CD14-positive monocyte (primary cell): ENCODE results near the gene TNS4. TPM values are rescaled to one million over a fixed set of nuclear protein-coding genes. Genes with fewer than 3 reads are reported as not detected.

ENCODE experiments used
- DNase-seq, 3 donors: peaks; one replicate each; pipeline ENCODE4 v3.0.0-alpha.2; 2011 to 2022
- H2AFZ ChIP-seq: 2 replicates; pipeline ENCODE4 v1.6.0; 2012; ENCODE audit warnings: mild to moderate bottlenecking, low read depth, low read length, inconsistent platforms; ENCODE audit not compliant: insufficient read depth, poor library complexity, severe bottlenecking
- H3K27ac ChIP-seq, 2 donors: 1 replicate in 1 of 2; 2 replicates in 1 of 2; pipeline ENCODE4 v1.5.1; 2012 to 2013; ENCODE audit warnings: low read length in 2 of 2, control low read depth in 1 of 2, inconsistent platforms in 1 of 2, low read depth in 1 of 2, mild to moderate bottlenecking in 1 of 2
- H3K27me3 ChIP-seq, 2 donors: one replicate each; pipeline versions ENCODE4 v1.6.0 to v1.6.1; 2011 to 2013; ENCODE audit warnings: low read length in 2 of 2; ENCODE audit not compliant: control insufficient read depth in 2 of 2, insufficient read depth in 2 of 2
- H3K36me3 ChIP-seq, 2 donors: replicated peaks in 1 of 2; 1 replicate in 1 of 2; 2 replicates in 1 of 2; pipeline versions ENCODE4 v1.5.1 to v1.6.1; 2012 to 2013; ENCODE audit warnings: low read length in 2 of 2, control low read depth in 1 of 2, inconsistent platforms in 1 of 2, mild to moderate bottlenecking in 1 of 2; ENCODE audit not compliant: insufficient read depth in 2 of 2, control insufficient read depth in 1 of 2
- H3K4me1 ChIP-seq, 2 donors: 1 replicate in 1 of 2; 2 replicates in 1 of 2; pipeline versions ENCODE4 v1.5.1 to v1.6.1; 2012 to 2013; ENCODE audit warnings: low read length in 2 of 2, control low read depth in 1 of 2, inconsistent platforms in 1 of 2, mild to moderate bottlenecking in 1 of 2, moderate library complexity in 1 of 2; ENCODE audit not compliant: insufficient read depth in 2 of 2, control insufficient read depth in 1 of 2
- H3K4me2 ChIP-seq: replicated peaks from 2 replicates; pipeline ENCODE3; 2012; ENCODE audit warnings: low read length, moderate library complexity, mild to moderate bottlenecking; ENCODE audit not compliant: poor library complexity, severe bottlenecking; ENCODE audit errors: extremely low read depth
- H3K4me3 ChIP-seq, 3 experiments: fragments of 200-600 bp in 1 of 3; sonication (generic) in 1 of 3; replicated peaks in 1 of 3; 1 replicate in 2 of 3; 2 replicates in 1 of 3; pipeline ENCODE4 v1.5.1; 2011 to 2013; ENCODE audit warnings: low read length in 3 of 3, mild to moderate bottlenecking in 3 of 3, control low read depth in 2 of 3, low read depth in 2 of 3, inconsistent platforms in 1 of 3, moderate library complexity in 1 of 3
- H3K79me2 ChIP-seq: 2 replicates; pipeline ENCODE4 v1.6.0; 2012; ENCODE audit warnings: mild to moderate bottlenecking, control low read depth, inconsistent platforms, low read length, moderate library complexity; ENCODE audit not compliant: insufficient read depth
- H3K9ac ChIP-seq: 2 replicates; pipeline ENCODE4 v1.6.0; 2017; ENCODE audit warnings: low read length, mild to moderate bottlenecking; ENCODE audit not compliant: insufficient read depth, poor library complexity, severe bottlenecking
- H3K9me3 ChIP-seq, 2 donors: replicated peaks in 1 of 2; 1 replicate in 1 of 2; 2 replicates in 1 of 2; pipeline versions ENCODE4 v1.5.1 to v1.6.1; 2012 to 2013; ENCODE audit warnings: low read length in 2 of 2, control low read depth in 1 of 2; ENCODE audit not compliant: control insufficient read depth in 1 of 2, insufficient read depth in 1 of 2
- H4K20me1 ChIP-seq: 2 replicates; pipeline ENCODE4 v1.6.0; 2012; ENCODE audit warnings: mild to moderate bottlenecking, low read length, control low read depth, moderate library complexity; ENCODE audit not compliant: insufficient read depth
- H3K27ac Mint-ChIP-seq, 7 donors: one replicate each; pipeline ENCODE4 v1.8.0; 2020; ENCODE audit warnings: mild to moderate bottlenecking in 7 of 7, mixed read lengths in 7 of 7, moderate library complexity in 6 of 7, inconsistent platforms in 2 of 7
- H3K27me3 Mint-ChIP-seq, 3 donors: one replicate each; pipeline ENCODE4 v1.8.0; 2021 to 2022; ENCODE audit warnings: low read depth in 3 of 3, mild to moderate bottlenecking in 3 of 3, mixed read lengths in 3 of 3, moderate library complexity in 3 of 3, inconsistent platforms in 1 of 3
- H3K36me3 Mint-ChIP-seq, 2 donors: one replicate each; pipeline ENCODE4 v1.8.0; 2020; ENCODE audit warnings: mixed read lengths in 2 of 2, inconsistent platforms in 1 of 2, mild to moderate bottlenecking in 1 of 2
- H3K4me1 Mint-ChIP-seq: one replicate; pipeline ENCODE4 v1.8.0; 2020; ENCODE audit warnings: mild to moderate bottlenecking, mixed read lengths
- H3K4me3 Mint-ChIP-seq, 2 donors: one replicate each; pipeline ENCODE4 v1.8.0; 2020; ENCODE audit warnings: mild to moderate bottlenecking in 2 of 2, mixed read lengths in 2 of 2, moderate library complexity in 1 of 2
- H3K9me3 Mint-ChIP-seq, 7 donors: one replicate each; pipeline ENCODE4 v1.8.0; 2020 to 2022; ENCODE audit warnings: mixed read lengths in 7 of 7, mild to moderate bottlenecking in 6 of 7, moderate library complexity in 6 of 7, inconsistent platforms in 2 of 7
- WGBS: methylation state at CpG from one replicate; pipeline ENCODE4 v1.1.5; 2013; ENCODE audit warnings: missing lambda C conversion rate; ENCODE audit not compliant: insufficient coverage; 5-methylcytosine and 5-hydroxymethylcytosine counted together
- intact Hi-C, 2 donors: fragments of 100-400 bp; cut with micrococcal nuclease; formaldehyde crosslinking; loops; one replicate each; pipeline versions ENCODE4 v1.15.0 to v1.15.1; 2023
- polyA plus RNA-seq, 3 donors: library from polyadenylated mRNA; depleted of rRNA in 1 of 3; unstranded in 2 of 3; stranded (reverse) in 1 of 3; fragments of 300-500 nt in 2 of 3; fragments of >200 nt in 1 of 3; fragmentation: Illumina TruSeq in 2 of 3; gene quantifications; 1 replicate in 2 of 3; 2 replicates in 1 of 3; pipeline ENCODE4 v1.2.3, GENCODE V29; 2012 to 2021
- TF ChIP-seq, protein P1 (sequence below): fragments of 200-600 bp; IDR thresholded peaks from one replicate; pipeline ENCODE4 v1.8.0; 2022; ENCODE audit warnings: antibody characterized with exemption, mild to moderate bottlenecking

Gene TNS4
- polyA plus RNA-seq, 3 donors: not detected

DNA sequence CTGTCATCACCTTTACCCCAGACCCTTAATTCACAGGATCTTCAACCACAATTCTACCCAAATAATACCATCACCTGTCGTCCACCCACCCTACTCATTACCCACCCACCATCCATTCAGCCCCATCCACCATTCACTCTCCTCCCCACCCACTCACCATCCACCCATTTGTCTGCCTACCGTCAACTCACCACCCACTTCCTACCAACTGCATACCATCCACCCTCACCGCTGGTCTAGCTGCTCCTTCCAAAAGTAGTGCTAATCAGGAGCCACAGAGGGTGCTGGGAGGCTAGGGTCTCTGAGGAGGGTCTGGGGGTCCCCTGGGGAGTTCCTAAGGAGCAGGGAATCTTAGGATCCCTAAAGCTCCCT lies 70.2 kb downstream of the TNS4 start:
- Histone ChIP-seq H3K36me3 (no peaks in the 10 kb centered on the region), H3K4me3 (no peak overlapping the region), H3K9me3 (no peaks in the 10 kb centered on the region), H3K4me1 (no peaks in the 10 kb centered on the region), H3K27me3 (no peaks in the 10 kb centered on the region), H3K9ac (no peak overlapping the region), H3K79me2 (no peaks in the 10 kb centered on the region), H3K27ac (no peak overlapping the region), H4K20me1 (no peaks in the 10 kb centered on the region), H3K4me2 (no peak overlapping the region), H2AFZ (no peak overlapping the region)
- Mint-ChIP-seq H3K36me3 (no peaks in the 10 kb centered on the region), H3K4me1 (peaks cover 8% of the 10 kb centered on the region), H3K27me3 (peaks cover 0 to 4% (median 3%) of the 10 kb centered on the region in 3 donors), H3K4me3 (no peak overlapping the region), H3K9me3 (no peaks in the 10 kb centered on the region), H3K27ac (no peak overlapping the region)
- TF ChIP-seq, protein P1, sequence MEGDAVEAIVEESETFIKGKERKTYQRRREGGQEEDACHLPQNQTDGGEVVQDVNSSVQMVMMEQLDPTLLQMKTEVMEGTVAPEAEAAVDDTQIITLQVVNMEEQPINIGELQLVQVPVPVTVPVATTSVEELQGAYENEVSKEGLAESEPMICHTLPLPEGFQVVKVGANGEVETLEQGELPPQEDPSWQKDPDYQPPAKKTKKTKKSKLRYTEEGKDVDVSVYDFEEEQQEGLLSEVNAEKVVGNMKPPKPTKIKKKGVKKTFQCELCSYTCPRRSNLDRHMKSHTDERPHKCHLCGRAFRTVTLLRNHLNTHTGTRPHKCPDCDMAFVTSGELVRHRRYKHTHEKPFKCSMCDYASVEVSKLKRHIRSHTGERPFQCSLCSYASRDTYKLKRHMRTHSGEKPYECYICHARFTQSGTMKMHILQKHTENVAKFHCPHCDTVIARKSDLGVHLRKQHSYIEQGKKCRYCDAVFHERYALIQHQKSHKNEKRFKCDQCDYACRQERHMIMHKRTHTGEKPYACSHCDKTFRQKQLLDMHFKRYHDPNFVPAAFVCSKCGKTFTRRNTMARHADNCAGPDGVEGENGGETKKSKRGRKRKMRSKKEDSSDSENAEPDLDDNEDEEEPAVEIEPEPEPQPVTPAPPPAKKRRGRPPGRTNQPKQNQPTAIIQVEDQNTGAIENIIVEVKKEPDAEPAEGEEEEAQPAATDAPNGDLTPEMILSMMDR: no peak
- intact Hi-C loops: no loop called here
- DNase-seq: no peak
- 100% methylated on average over 1 of the region's 3 CpGs for WGBS

DNA sequence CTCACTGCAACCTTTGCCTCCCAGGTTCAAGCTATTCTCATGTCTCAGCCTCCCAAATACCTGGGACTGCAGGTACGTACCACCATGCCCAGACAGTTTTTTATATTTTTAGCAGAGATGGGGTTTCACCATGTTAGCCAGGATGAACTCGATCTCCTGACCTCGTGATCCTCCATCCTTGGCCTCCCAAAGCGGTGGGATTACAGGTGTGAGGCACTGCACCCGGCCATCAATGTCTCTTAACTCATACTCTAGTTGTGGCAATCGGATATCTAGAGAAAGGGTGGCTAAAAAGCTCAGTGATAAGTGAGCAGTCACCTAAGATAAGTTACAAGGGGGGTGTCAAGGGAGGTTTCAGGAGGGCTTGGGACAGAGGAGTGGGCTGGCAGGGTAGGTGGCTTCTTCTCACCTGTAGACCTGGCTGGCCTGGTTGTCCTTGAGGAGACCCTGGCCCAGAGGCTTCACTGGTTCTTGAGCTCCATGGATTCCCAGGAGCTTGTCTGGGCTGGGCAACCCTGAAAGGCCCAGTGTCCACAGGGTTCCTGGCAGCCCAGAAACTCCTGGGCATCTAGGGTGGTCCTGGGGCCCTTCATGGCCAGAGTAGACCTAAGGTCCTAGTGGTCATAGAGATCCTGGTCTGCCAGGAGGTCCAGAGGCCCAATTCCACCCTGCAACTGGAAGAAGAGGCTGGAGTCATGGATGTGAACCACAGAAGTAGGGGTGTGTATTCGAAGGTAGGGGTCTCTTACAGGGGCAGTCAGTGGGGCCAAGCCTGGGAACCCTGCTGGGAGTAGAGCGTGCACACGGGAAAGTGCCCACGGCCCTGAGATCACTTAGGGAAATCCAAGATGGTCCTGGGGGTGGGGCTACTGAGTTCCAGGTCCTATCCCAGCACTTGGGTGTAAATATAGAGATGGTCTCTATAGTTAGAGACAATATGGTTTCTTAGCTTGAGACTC lies 70.9 kb downstream of the TNS4 start:
- H3K27ac Mint-ChIP-seq: peak overlapping the region in 1 of 7 donors; percentile 50
- Histone ChIP-seq H3K27ac (no peak overlapping the region), H3K4me1 (no peaks in the 10 kb centered on the region), H3K9ac (no peak overlapping the region), H3K79me2 (no peaks in the 10 kb centered on the region), H2AFZ (no peak overlapping the region), H3K4me2 (no peak overlapping the region), H3K36me3 (no peaks in the 10 kb centered on the region), H3K9me3 (no peaks in the 10 kb centered on the region), H4K20me1 (no peaks in the 10 kb centered on the region), H3K27me3 (no peaks in the 10 kb centered on the region), H3K4me3 (no peak overlapping the region)
- no peak overlapping the region for H3K4me3 Mint-ChIP-seq
- no peak for DNase-seq
- peaks cover 0 to 4% (median 3%) of the 10 kb centered on the region in 3 donors for H3K27me3 Mint-ChIP-seq
- H3K4me1 Mint-ChIP-seq: peaks cover 9% of the 10 kb centered on the region
- intact Hi-C loops: no loop called here
- TF ChIP-seq, protein P1: no peak
- H3K36me3 Mint-ChIP-seq: no peaks in the 10 kb centered on the region
- H3K9me3 Mint-ChIP-seq: no peaks in the 10 kb centered on the region
- 100% methylated on average over 5 of the region's 10 CpGs for WGBS
